Measurements from ENCODE around the gene SMIM44. TPM values are rescaled to one million over a fixed set of nuclear protein-coding genes. Genes with fewer than 3 reads are reported as not detected.

The SMIM44 gene
- total and polyA plus RNA-seq, 2 donors: not detected

GRCh38 chr19:3481241-3482090 is 1.8 kb downstream of the SMIM44 start:
- no peak for DNase-seq (ENCODE audit: low read depth in 6 of 9, low spot score in 9 of 9)
- peaks cover 0 to 15% of the 10 kb centered on the region in 2 donors for H3K27me3 ChIP-seq (ENCODE audit: control insufficient read depth in 2 of 2, insufficient read depth in 1 of 2, low read length in 1 of 2)
- peaks cover 0 to 16% of the 10 kb centered on the region in 2 donors for H3K9me3 ChIP-seq (ENCODE audit: control insufficient read depth in 2 of 2, insufficient read depth in 1 of 2, low read length in 1 of 2)
- H3K4me3 ChIP-seq (ENCODE audit: low read length in 2 of 2): no peak overlapping the region
- no peaks in the 10 kb centered on the region for H3K36me3 ChIP-seq (ENCODE audit: control insufficient read depth in 2 of 2, insufficient read depth in 2 of 2, low read length in 1 of 2)
- WGBS: 92% methylated on average over 38 of the region's 38 CpGs
- no peak overlapping the region for H3K27ac ChIP-seq (ENCODE audit: low read depth in 1 of 2, low read length in 1 of 2)
- H3K4me1 ChIP-seq (ENCODE audit: control insufficient read depth in 2 of 2, insufficient read depth in 2 of 2, low read length in 2 of 2): peaks cover 3 to 20% of the 10 kb centered on the region in 2 donors

- Histone ChIP-seq H3K4me3 (ENCODE audit: low read length in 2 of 2) (peak within 1 kb of the TSS in 1 of 2 donors; percentile 50), H3K4me1 (ENCODE audit: control insufficient read depth in 2 of 2, insufficient read depth in 2 of 2, low read length in 2 of 2) (peaks cover 3 to 20% of the 10 kb centered on the region in 2 donors), H3K27ac (ENCODE audit: low read depth in 1 of 2, low read length in 1 of 2) (peak within 1 kb of the TSS in 1 of 2 donors; percentile 36), H3K9me3 (ENCODE audit: control insufficient read depth in 2 of 2, insufficient read depth in 1 of 2, low read length in 1 of 2) (peaks cover 0 to 16% of the 10 kb centered on the region in 2 donors), H3K27me3 (ENCODE audit: control insufficient read depth in 2 of 2, insufficient read depth in 1 of 2, low read length in 1 of 2) (peaks cover 0 to 15% of the 10 kb centered on the region in 2 donors), H3K36me3 (ENCODE audit: control insufficient read depth in 2 of 2, insufficient read depth in 2 of 2, low read length in 1 of 2) (no peaks in the 10 kb centered on the region)
- 84% methylated on average over 27 of the region's 27 CpGs for WGBS
- DNase-seq (ENCODE audit: low read depth in 6 of 9, low spot score in 9 of 9): no peak
Observed at GRCh38 chr19:3480383-3481091, 2.7 kb downstream of the SMIM44 start, which contains the start of gene SMIM24. Gene SMIM24 (minus strand): TSS chr19:3480525. CDS start chr19:3480463, 62 bp downstream.

- Histone ChIP-seq H3K27me3 (ENCODE audit: control insufficient read depth in 2 of 2, insufficient read depth in 1 of 2, low read length in 1 of 2) (peaks cover 0 to 15% of the 10 kb centered on the region in 2 donors), H3K4me1 (ENCODE audit: control insufficient read depth in 2 of 2, insufficient read depth in 2 of 2, low read length in 2 of 2) (peaks cover 3 to 20% of the 10 kb centered on the region in 2 donors)
- peak in 2 of 9 donors; percentile 36 to 62 for DNase-seq (ENCODE audit: low read depth in 6 of 9, low spot score in 9 of 9)
Observed at GRCh38 chr19:3479834-3480215, 3.4 kb downstream of the SMIM44 start.

GRCh38 chr19:3479177-3479833 is 3.9 kb downstream of the SMIM44 start:
- WGBS: 10% methylated on average over 7 of the region's 7 CpGs
- H3K9me3 ChIP-seq (ENCODE audit: control insufficient read depth in 2 of 2, insufficient read depth in 1 of 2, low read length in 1 of 2): peaks cover 0 to 16% of the 10 kb centered on the region in 2 donors
- peak in 6 of 9 donors; percentile 55 to 86 (median 73) for DNase-seq (ENCODE audit: low read depth in 6 of 9, low spot score in 9 of 9)
- peak overlapping the region; percentile 64 to 77 for H3K27ac ChIP-seq (ENCODE audit: low read depth in 1 of 2, low read length in 1 of 2)
- H3K4me1 ChIP-seq (ENCODE audit: control insufficient read depth in 2 of 2, insufficient read depth in 2 of 2, low read length in 2 of 2): peaks cover 3 to 20% of the 10 kb centered on the region in 2 donors
- peaks cover 0 to 15% of the 10 kb centered on the region in 2 donors for H3K27me3 ChIP-seq (ENCODE audit: control insufficient read depth in 2 of 2, insufficient read depth in 1 of 2, low read length in 1 of 2)
- H3K4me3 ChIP-seq (ENCODE audit: low read length in 2 of 2): peak overlapping the region; percentile 41 to 50
- H3K36me3 ChIP-seq (ENCODE audit: control insufficient read depth in 2 of 2, insufficient read depth in 2 of 2, low read length in 1 of 2): no peaks in the 10 kb centered on the region

More at GRCh38 chr19:3479834-3480215, 3.4 kb downstream of the SMIM44 start:
- H3K9me3 ChIP-seq (ENCODE audit: control insufficient read depth in 2 of 2, insufficient read depth in 1 of 2, low read length in 1 of 2): peaks cover 0 to 16% of the 10 kb centered on the region in 2 donors
- H3K27ac ChIP-seq (ENCODE audit: low read depth in 1 of 2, low read length in 1 of 2): no peak overlapping the region
- H3K4me3 ChIP-seq (ENCODE audit: low read length in 2 of 2): no peak overlapping the region
- no peaks in the 10 kb centered on the region for H3K36me3 ChIP-seq (ENCODE audit: control insufficient read depth in 2 of 2, insufficient read depth in 2 of 2, low read length in 1 of 2)
- 62% methylated on average over 9 of the region's 9 CpGs for WGBS

GRCh38 chr19:3478409-3479176 is 4.6 kb downstream of the SMIM44 start:
- peak overlapping the region; percentile 41 to 50 for H3K4me3 ChIP-seq (ENCODE audit: low read length in 2 of 2)
- 4% methylated on average over 27 of the region's 27 CpGs for WGBS
- H3K4me1 ChIP-seq (ENCODE audit: control insufficient read depth in 2 of 2, insufficient read depth in 2 of 2, low read length in 2 of 2): peaks cover 3 to 20% of the 10 kb centered on the region in 2 donors
- peaks cover 0 to 15% of the 10 kb centered on the region in 2 donors for H3K27me3 ChIP-seq (ENCODE audit: control insufficient read depth in 2 of 2, insufficient read depth in 1 of 2, low read length in 1 of 2)
- H3K27ac ChIP-seq (ENCODE audit: low read depth in 1 of 2, low read length in 1 of 2): peak overlapping the region; percentile 64 to 77
- DNase-seq (ENCODE audit: low read depth in 6 of 9, low spot score in 9 of 9): peak in 1 of 9 donors; percentile 23
- H3K9me3 ChIP-seq (ENCODE audit: control insufficient read depth in 2 of 2, insufficient read depth in 1 of 2, low read length in 1 of 2): peaks cover 0 to 16% of the 10 kb centered on the region in 2 donors
- H3K36me3 ChIP-seq (ENCODE audit: control insufficient read depth in 2 of 2, insufficient read depth in 2 of 2, low read length in 1 of 2): no peaks in the 10 kb centered on the region

- Histone ChIP-seq H3K4me3 (ENCODE audit: low read length in 2 of 2) (no peak overlapping the region), H3K27ac (ENCODE audit: low read depth in 1 of 2, low read length in 1 of 2) (peak overlapping the region in 1 of 2 donors; percentile 44), H3K27me3 (ENCODE audit: control insufficient read depth in 2 of 2, insufficient read depth in 1 of 2, low read length in 1 of 2) (peaks cover 0 to 13% of the 10 kb centered on the region in 2 donors), H3K36me3 (ENCODE audit: control insufficient read depth in 2 of 2, insufficient read depth in 2 of 2, low read length in 1 of 2) (no peaks in the 10 kb centered on the region), H3K9me3 (ENCODE audit: control insufficient read depth in 2 of 2, insufficient read depth in 1 of 2, low read length in 1 of 2) (peaks cover 0 to 16% of the 10 kb centered on the region in 2 donors), H3K4me1 (ENCODE audit: control insufficient read depth in 2 of 2, insufficient read depth in 2 of 2, low read length in 2 of 2) (peaks cover 3 to 20% of the 10 kb centered on the region in 2 donors)
- no peak for DNase-seq (ENCODE audit: low read depth in 6 of 9, low spot score in 9 of 9)
- WGBS: 70% methylated on average over 2 of the region's 2 CpGs
Observed at GRCh38 chr19:3477951-3478350, 5.3 kb downstream of the SMIM44 start.

GRCh38 chr19:3477506-3477905 is 5.7 kb downstream of the SMIM44 start:
- Histone ChIP-seq H3K27me3 (ENCODE audit: control insufficient read depth in 2 of 2, insufficient read depth in 1 of 2, low read length in 1 of 2) (peaks cover 0 to 12% of the 10 kb centered on the region in 2 donors), H3K9me3 (ENCODE audit: control insufficient read depth in 2 of 2, insufficient read depth in 1 of 2, low read length in 1 of 2) (peaks cover 0 to 16% of the 10 kb centered on the region in 2 donors), H3K4me1 (ENCODE audit: control insufficient read depth in 2 of 2, insufficient read depth in 2 of 2, low read length in 2 of 2) (peaks cover 3 to 20% of the 10 kb centered on the region in 2 donors)

GRCh38 chr19:3476830-3477229 is 6.4 kb downstream of the SMIM44 start:
- H3K4me3 ChIP-seq (ENCODE audit: low read length in 2 of 2): no peak overlapping the region
- DNase-seq (ENCODE audit: low read depth in 6 of 9, low spot score in 9 of 9): no peak
- H3K27ac ChIP-seq (ENCODE audit: low read depth in 1 of 2, low read length in 1 of 2): no peak overlapping the region
- H3K27me3 ChIP-seq (ENCODE audit: control insufficient read depth in 2 of 2, insufficient read depth in 1 of 2, low read length in 1 of 2): peaks cover 0 to 9% of the 10 kb centered on the region in 2 donors
- peaks cover 0 to 16% of the 10 kb centered on the region in 2 donors for H3K9me3 ChIP-seq (ENCODE audit: control insufficient read depth in 2 of 2, insufficient read depth in 1 of 2, low read length in 1 of 2)
- 95% methylated on average over 2 of the region's 2 CpGs for WGBS
- H3K4me1 ChIP-seq (ENCODE audit: control insufficient read depth in 2 of 2, insufficient read depth in 2 of 2, low read length in 2 of 2): peaks cover 3 to 20% of the 10 kb centered on the region in 2 donors
- H3K36me3 ChIP-seq (ENCODE audit: control insufficient read depth in 2 of 2, insufficient read depth in 2 of 2, low read length in 1 of 2): no peaks in the 10 kb centered on the region

More at GRCh38 chr19:3477506-3477905, 5.7 kb downstream of the SMIM44 start:
- Histone ChIP-seq H3K4me3 (ENCODE audit: low read length in 2 of 2) (no peak overlapping the region), H3K36me3 (ENCODE audit: control insufficient read depth in 2 of 2, insufficient read depth in 2 of 2, low read length in 1 of 2) (no peaks in the 10 kb centered on the region), H3K27ac (ENCODE audit: low read depth in 1 of 2, low read length in 1 of 2) (no peak overlapping the region)
- no peak for DNase-seq (ENCODE audit: low read depth in 6 of 9, low spot score in 9 of 9)
